OCI-LY3 (cell line): ENCODE results near the gene NENF.

Source experiments
- H2AFZ ChIP-seq: fragments of 200-600, 300-600 bp; shearing (Covaris generic); 2 replicates; pipeline ENCODE4 v1.6.0; 2014; ENCODE audit warnings: antibody characterized with exemption, low read depth, low read length
- H3K27ac ChIP-seq: fragments of 200-600, 300-600 bp; sonication (generic); 2 replicates; pipeline ENCODE4 v1.5.1; 2014; ENCODE audit warnings: mild to moderate bottlenecking, low read length, moderate library complexity, mixed read lengths
- H3K27me3 ChIP-seq: fragments of 200-600, 300-600 bp; sonication (generic); 2 replicates; pipeline ENCODE4 v1.6.1; 2014; ENCODE audit warnings: low read depth, low read length, mixed read lengths
- H3K36me3 ChIP-seq: fragments of 200-600, 300-600 bp; sonication (generic); replicated peaks from 2 replicates; pipeline ENCODE3; 2014; ENCODE audit warnings: low read depth, low read length, mixed read lengths
- H3K4me1 ChIP-seq: fragments of 300-600, 200-600 bp; sonication (generic); 2 replicates; pipeline ENCODE4 v1.6.1; 2014; ENCODE audit warnings: low read length, mixed read lengths
- H3K4me2 ChIP-seq: fragments of 200-600, 300-600 bp; sonication (generic); 2 replicates; pipeline ENCODE4 v1.6.1; 2014; ENCODE audit warnings: low read length, mixed read lengths
- H3K4me3 ChIP-seq: fragments of 300-600, 200-600 bp; sonication (generic); 2 replicates; pipeline ENCODE4 v1.5.1; 2014; ENCODE audit warnings: antibody characterized with exemption, mild to moderate bottlenecking, low read length, moderate library complexity
- H3K79me2 ChIP-seq: fragments of 300-600, 200-600 bp; shearing (Covaris generic); 2 replicates; pipeline ENCODE4 v1.6.1; 2014; ENCODE audit warnings: mild to moderate bottlenecking, low read length, mixed read lengths
- H3K9ac ChIP-seq: fragments of 300-600, 200-600 bp; shearing (Covaris generic); 2 replicates; pipeline ENCODE4 v1.6.0; 2014; ENCODE audit warnings: mild to moderate bottlenecking, low read length, moderate library complexity
- H3K9me3 ChIP-seq: fragments of 200-600, 300-600 bp; shearing (Covaris generic); 2 replicates; pipeline ENCODE4 v1.6.1; 2014; ENCODE audit warnings: low read length, mixed read lengths; ENCODE audit not compliant: insufficient read depth
- H4K20me1 ChIP-seq: fragments of 200-600, 300-600 bp; sonication (generic); 2 replicates; pipeline ENCODE4 v1.6.1; 2016; ENCODE audit warnings: low read length, mixed read lengths; ENCODE audit not compliant: insufficient read depth
- EZH2phosphoT487 ChIP-seq: fragments of 200-600 bp; shearing (Covaris generic); IDR thresholded peaks from 2 replicates; pipeline ENCODE4 v1.6.1; 2018; ENCODE audit warnings: antibody characterized with exemption, mixed run types, low read depth
- TF ChIP-seq, protein P1 (sequence below): fragments of 200-600, 300-600 bp; sonication (generic); IDR thresholded peaks from 2 replicates; pipeline ENCODE4 v1.5.1; 2014; ENCODE audit warnings: antibody characterized with exemption, low read length, low read depth

Gene NENF

DNA sequence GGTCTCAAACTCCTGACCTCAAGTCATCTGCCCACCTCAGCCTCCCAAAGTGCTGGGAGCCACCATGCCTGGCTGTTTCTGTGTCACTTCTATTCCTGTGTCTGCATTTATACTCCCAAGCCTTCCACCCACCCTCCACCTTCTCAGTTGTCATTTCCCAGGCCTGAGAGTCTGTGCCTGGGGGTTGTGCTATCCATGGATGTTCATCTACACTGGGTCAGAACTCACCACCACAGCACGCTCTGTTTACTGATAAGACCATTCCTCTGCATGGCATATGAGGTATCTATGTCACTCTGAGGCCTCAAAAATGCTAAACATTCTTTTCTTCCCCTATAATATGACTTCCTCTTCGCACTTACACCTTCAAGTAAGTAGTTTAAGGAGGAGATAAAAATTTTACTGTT, 6.1 kb downstream of the NENF start:
- no peaks in the 10 kb centered on the region for H3K27me3 ChIP-seq
- no peak overlapping the region for H3K9ac ChIP-seq
- peaks cover 45% of the 10 kb centered on the region for H3K79me2 ChIP-seq
- H2AFZ ChIP-seq: no peak overlapping the region
- H3K9me3 ChIP-seq: no peaks in the 10 kb centered on the region
- no peak overlapping the region for H3K4me3 ChIP-seq
- 0 out of 2 replicates have a peak, but pooled peaks cover 3% of the 10 kb centered on the region for H4K20me1 ChIP-seq
- no peak for TF ChIP-seq EZH2phosphoT487
- TF ChIP-seq, protein P1, sequence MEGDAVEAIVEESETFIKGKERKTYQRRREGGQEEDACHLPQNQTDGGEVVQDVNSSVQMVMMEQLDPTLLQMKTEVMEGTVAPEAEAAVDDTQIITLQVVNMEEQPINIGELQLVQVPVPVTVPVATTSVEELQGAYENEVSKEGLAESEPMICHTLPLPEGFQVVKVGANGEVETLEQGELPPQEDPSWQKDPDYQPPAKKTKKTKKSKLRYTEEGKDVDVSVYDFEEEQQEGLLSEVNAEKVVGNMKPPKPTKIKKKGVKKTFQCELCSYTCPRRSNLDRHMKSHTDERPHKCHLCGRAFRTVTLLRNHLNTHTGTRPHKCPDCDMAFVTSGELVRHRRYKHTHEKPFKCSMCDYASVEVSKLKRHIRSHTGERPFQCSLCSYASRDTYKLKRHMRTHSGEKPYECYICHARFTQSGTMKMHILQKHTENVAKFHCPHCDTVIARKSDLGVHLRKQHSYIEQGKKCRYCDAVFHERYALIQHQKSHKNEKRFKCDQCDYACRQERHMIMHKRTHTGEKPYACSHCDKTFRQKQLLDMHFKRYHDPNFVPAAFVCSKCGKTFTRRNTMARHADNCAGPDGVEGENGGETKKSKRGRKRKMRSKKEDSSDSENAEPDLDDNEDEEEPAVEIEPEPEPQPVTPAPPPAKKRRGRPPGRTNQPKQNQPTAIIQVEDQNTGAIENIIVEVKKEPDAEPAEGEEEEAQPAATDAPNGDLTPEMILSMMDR: no peak
- H3K4me2 ChIP-seq: no peak overlapping the region
- peaks cover 3% of the 10 kb centered on the region for H3K4me1 ChIP-seq
- H3K27ac ChIP-seq: no peak overlapping the region
- peaks cover 12% of the 10 kb centered on the region for H3K36me3 ChIP-seq

DNA sequence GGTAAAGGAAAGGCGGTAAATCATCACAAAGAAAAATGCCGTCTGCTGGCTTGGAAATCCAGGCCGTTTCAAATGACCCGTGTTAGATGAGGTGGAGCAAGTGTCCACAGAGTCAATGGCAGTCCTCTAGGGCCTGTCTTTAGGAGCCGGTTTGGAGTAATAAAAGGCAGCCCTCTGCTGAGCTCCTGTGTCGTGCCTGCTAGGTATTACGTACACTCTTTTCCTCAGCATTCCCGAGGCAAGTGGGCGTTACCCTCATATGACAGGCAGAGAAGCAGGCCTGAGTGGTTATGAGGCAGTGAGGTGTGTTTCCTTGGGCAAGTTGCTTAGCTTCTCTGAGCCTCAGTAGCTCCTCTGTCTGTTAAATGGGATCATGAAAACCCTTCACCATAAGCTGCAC, 7.7 kb downstream of the NENF start:
- Histone ChIP-seq H4K20me1 (0 out of 2 replicates have a peak, but pooled peaks cover 3% of the 10 kb centered on the region), H3K27me3 (no peaks in the 10 kb centered on the region), H3K4me2 (no peak overlapping the region), H3K4me1 (no peaks in the 10 kb centered on the region), H2AFZ (no peak overlapping the region), H3K9ac (no peak overlapping the region), H3K27ac (no peak overlapping the region), H3K9me3 (no peaks in the 10 kb centered on the region), H3K79me2 (peaks cover 34% of the 10 kb centered on the region), H3K4me3 (no peak overlapping the region), H3K36me3 (peaks cover 12% of the 10 kb centered on the region)
- TF ChIP-seq, protein P1: no peak
- TF ChIP-seq EZH2phosphoT487: no peak

DNA sequence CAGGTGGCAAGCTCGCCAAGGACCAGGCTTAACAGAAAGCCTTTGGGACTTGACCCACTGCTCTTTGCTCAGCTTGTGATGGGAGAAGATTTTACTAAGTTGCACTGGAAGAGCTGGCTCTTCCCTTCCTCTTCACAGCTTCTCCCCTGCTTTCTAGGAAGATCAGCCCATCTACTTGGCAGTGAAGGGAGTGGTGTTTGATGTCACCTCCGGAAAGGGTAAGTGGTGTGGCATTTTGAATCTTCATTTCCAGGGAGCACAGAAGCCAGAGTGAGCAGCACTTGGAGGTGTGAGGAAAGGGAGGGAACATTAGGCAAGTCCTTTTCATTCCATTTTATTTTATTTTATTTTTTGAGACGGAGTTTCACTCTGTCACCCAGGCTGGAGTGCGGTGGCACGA, 9.7 kb downstream of the NENF start:
- no peaks in the 10 kb centered on the region for H3K9me3 ChIP-seq
- H3K4me1 ChIP-seq: no peaks in the 10 kb centered on the region
- no peak overlapping the region for H3K4me2 ChIP-seq
- no peak overlapping the region for H3K27ac ChIP-seq
- TF ChIP-seq EZH2phosphoT487: no peak
- TF ChIP-seq, protein P1: no peak
- no peak overlapping the region for H2AFZ ChIP-seq
- peaks cover 16% of the 10 kb centered on the region for H3K36me3 ChIP-seq
- peaks cover 27% of the 10 kb centered on the region for H3K79me2 ChIP-seq
- 0 out of 2 replicates have a peak, but pooled peaks cover 3% of the 10 kb centered on the region for H4K20me1 ChIP-seq
- no peaks in the 10 kb centered on the region for H3K27me3 ChIP-seq
- H3K9ac ChIP-seq: no peak overlapping the region
- no peak overlapping the region for H3K4me3 ChIP-seq

DNA sequence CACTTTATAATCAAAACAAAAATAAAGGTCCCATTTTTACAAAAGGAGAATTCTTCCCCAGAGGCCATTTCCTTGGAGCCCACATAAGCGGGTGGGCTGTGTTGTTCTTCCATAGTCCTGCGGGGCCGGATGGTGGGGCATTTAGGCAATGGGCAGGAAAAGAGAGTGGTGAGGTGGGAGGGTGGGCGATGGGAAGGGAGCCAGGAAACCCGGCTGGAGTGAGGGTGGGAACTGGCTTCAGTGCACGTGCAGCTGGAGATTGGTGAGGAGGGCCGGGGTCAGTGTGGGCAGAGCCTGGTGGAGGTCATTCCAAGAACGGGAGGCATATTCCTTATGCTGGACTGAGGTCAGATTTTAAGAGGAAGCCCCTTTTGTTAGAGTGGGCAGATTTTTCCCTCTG, 13.6 kb downstream of the NENF start:
- H2AFZ ChIP-seq: no peak overlapping the region
- H3K4me2 ChIP-seq: no peak overlapping the region
- peaks cover 3% of the 10 kb centered on the region; the same call in 1 of the 2 replicates for H3K79me2 ChIP-seq
- no peaks in the 10 kb centered on the region for H3K27me3 ChIP-seq
- H3K4me3 ChIP-seq: no peak overlapping the region
- no peak overlapping the region for H3K9ac ChIP-seq
- H3K27ac ChIP-seq: no peak overlapping the region
- H3K4me1 ChIP-seq: no peaks in the 10 kb centered on the region
- H4K20me1 ChIP-seq: no peaks in the 10 kb centered on the region
- peaks cover 13% of the 10 kb centered on the region for H3K36me3 ChIP-seq
- TF ChIP-seq EZH2phosphoT487: no peak
- TF ChIP-seq, protein P1: no peak
- H3K9me3 ChIP-seq: no peaks in the 10 kb centered on the region
